ENCODE measurements around the gene HMCN2. TPM values are rescaled to one million over a fixed set of nuclear protein-coding genes. Genes with fewer than 3 reads are reported as not detected.

The HMCN2 gene
- total RNA-seq, 2 experiments from 2014 or later = not detected

GRCh38 chr9:130360672-130361071, 95.1 kb downstream of the HMCN2 start:
- H3K36me3 Mint-ChIP-seq (ENCODE audit: low read depth) = no peaks in the 10 kb centered on the region
- H3K27ac Mint-ChIP-seq = no peak overlapping the region
- no peaks in the 10 kb centered on the region for H3K9me3 Mint-ChIP-seq
- no peak for DNase-seq
- no peaks in the 10 kb centered on the region for H3K4me1 Mint-ChIP-seq
- CTCF ChIA-PET = no interaction called here
- POLR2A ChIA-PET = no interaction called here
- H3K27me3 Mint-ChIP-seq = peaks cover 2% of the 10 kb centered on the region
- H3K4me3 Mint-ChIP-seq = no peak overlapping the region

- no peaks in the 10 kb centered on the region for H3K4me1 Mint-ChIP-seq
- ChIA-PET CTCF (no interaction called here), POLR2A (no interaction called here)
- no peak for DNase-seq
- no peaks in the 10 kb centered on the region for H3K9me3 Mint-ChIP-seq
- peaks cover 2% of the 10 kb centered on the region for H3K27me3 Mint-ChIP-seq
- H3K4me3 Mint-ChIP-seq = no peak overlapping the region
- no peaks in the 10 kb centered on the region for H3K36me3 Mint-ChIP-seq (ENCODE audit: low read depth)
- H3K27ac Mint-ChIP-seq = no peak overlapping the region
These were observed 96.4 kb downstream of the HMCN2 start for GRCh38 chr9:130361873-130362362.

- Mint-ChIP-seq H3K4me1 (no peaks in the 10 kb centered on the region), H3K4me3 (no peak overlapping the region), H3K9me3 (no peaks in the 10 kb centered on the region), H3K27ac (no peak overlapping the region), H3K36me3 (ENCODE audit: low read depth) (no peaks in the 10 kb centered on the region), H3K27me3 (peaks cover 2% of the 10 kb centered on the region)
- ChIA-PET POLR2A (no interaction called here), CTCF (no interaction called here)
- DNase-seq = no peak
These were observed 97.1 kb downstream of the HMCN2 start for GRCh38 chr9:130362691-130363090.

- Mint-ChIP-seq H3K27me3 (peaks cover 2% of the 10 kb centered on the region), H3K9me3 (peaks cover 5% of the 10 kb centered on the region), H3K27ac (no peak overlapping the region), H3K4me3 (no peak overlapping the region), H3K4me1 (peaks cover 3% of the 10 kb centered on the region), H3K36me3 (ENCODE audit: low read depth) (no peaks in the 10 kb centered on the region)
- CTCF ChIA-PET = no interaction called here
- POLR2A ChIA-PET = no interaction called here
- no peak for DNase-seq
These were observed 98.3 kb downstream of the HMCN2 start for GRCh38 chr9:130363755-130364404.

GRCh38 chr9:130364619-130365322, 99.2 kb downstream of the HMCN2 start:
- Mint-ChIP-seq H3K4me3 (no peak overlapping the region), H3K4me1 (peaks cover 3% of the 10 kb centered on the region), H3K27me3 (peaks cover 2% of the 10 kb centered on the region), H3K9me3 (peaks cover 5% of the 10 kb centered on the region), H3K36me3 (ENCODE audit: low read depth) (no peaks in the 10 kb centered on the region), H3K27ac (no peak overlapping the region)
- ChIA-PET POLR2A (no interaction called here), CTCF (interaction anchor here (0.5 kb wide), 1 partner anchor 84 kb away, joined by 4 read pairs; no protein-coding TSS in a partner anchor)
- no peak for DNase-seq

GRCh38 chr9:130365323-130365721, 99.8 kb downstream of the HMCN2 start:
- Mint-ChIP-seq H3K36me3 (ENCODE audit: low read depth) (no peaks in the 10 kb centered on the region), H3K4me1 (peaks cover 3% of the 10 kb centered on the region), H3K9me3 (peaks cover 5% of the 10 kb centered on the region), H3K27ac (no peak overlapping the region), H3K27me3 (peaks cover 2% of the 10 kb centered on the region), H3K4me3 (no peak overlapping the region)
- POLR2A ChIA-PET = no interaction called here
- no peak for DNase-seq
- CTCF ChIA-PET = interaction anchor here (0.5 kb wide), 1 partner anchor 84 kb away, joined by 4 read pairs; no protein-coding TSS in a partner anchor

- no peak overlapping the region for H3K4me3 Mint-ChIP-seq
- CTCF ChIA-PET = no interaction called here
These were observed 100.5 kb downstream of the HMCN2 start for GRCh38 chr9:130366072-130366471.

GRCh38 chr9:130366888-130367550, 101.5 kb downstream of the HMCN2 start:
- no peaks in the 10 kb centered on the region for H3K36me3 Mint-ChIP-seq (ENCODE audit: low read depth)
- POLR2A ChIA-PET = no interaction called here
- CTCF ChIA-PET = no interaction called here
- H3K4me1 Mint-ChIP-seq = peaks cover 3% of the 10 kb centered on the region
- no peak for DNase-seq
- peaks cover 5% of the 10 kb centered on the region for H3K9me3 Mint-ChIP-seq
- peaks cover 2% of the 10 kb centered on the region for H3K27me3 Mint-ChIP-seq
- H3K4me3 Mint-ChIP-seq = no peak overlapping the region
- no peak overlapping the region for H3K27ac Mint-ChIP-seq

More at GRCh38 chr9:130366072-130366471, 100.5 kb downstream of the HMCN2 start:
- H3K27me3 Mint-ChIP-seq = peaks cover 2% of the 10 kb centered on the region
- H3K36me3 Mint-ChIP-seq (ENCODE audit: low read depth) = no peaks in the 10 kb centered on the region
- no peak overlapping the region for H3K27ac Mint-ChIP-seq
- no peak for DNase-seq
- H3K9me3 Mint-ChIP-seq = peaks cover 5% of the 10 kb centered on the region
- POLR2A ChIA-PET = no interaction called here
- H3K4me1 Mint-ChIP-seq = peaks cover 3% of the 10 kb centered on the region

- Mint-ChIP-seq H3K4me1 (peaks cover 3% of the 10 kb centered on the region), H3K36me3 (ENCODE audit: low read depth) (no peaks in the 10 kb centered on the region), H3K9me3 (peaks cover 5% of the 10 kb centered on the region), H3K27me3 (peaks cover 2% of the 10 kb centered on the region), H3K4me3 (no peak overlapping the region), H3K27ac (no peak overlapping the region)
- DNase-seq = no peak
- ChIA-PET CTCF (no interaction called here), POLR2A (no interaction called here)
These were observed 103.1 kb downstream of the HMCN2 start for GRCh38 chr9:130368631-130369103.

- CTCF ChIA-PET = interaction anchor here (0.6 kb wide), 1 partner anchor 25 kb away, joined by 3 read pairs; no protein-coding TSS in a partner anchor
- no peak for DNase-seq
- no peak overlapping the region for H3K4me3 Mint-ChIP-seq
These were observed 104.7 kb downstream of the HMCN2 start for GRCh38 chr9:130370226-130370625.

GRCh38 chr9:130371196-130371966, 105.8 kb downstream of the HMCN2 start:
- CTCF ChIA-PET = no interaction called here
- H3K27ac Mint-ChIP-seq = no peak overlapping the region

More at GRCh38 chr9:130370226-130370625, 104.7 kb downstream of the HMCN2 start:
- Mint-ChIP-seq H3K9me3 (peaks cover 5% of the 10 kb centered on the region), H3K36me3 (ENCODE audit: low read depth) (no peaks in the 10 kb centered on the region), H3K4me1 (peaks cover 3% of the 10 kb centered on the region), H3K27ac (no peak overlapping the region), H3K27me3 (no peaks in the 10 kb centered on the region)
- POLR2A ChIA-PET = no interaction called here

GRCh38 chr9:130372057-130372456, 106.5 kb downstream of the HMCN2 start:
- no peak overlapping the region for H3K27ac Mint-ChIP-seq
- peaks cover 5% of the 10 kb centered on the region for H3K9me3 Mint-ChIP-seq
- ChIA-PET CTCF (no interaction called here), POLR2A (no interaction called here)
- no peak overlapping the region for H3K4me3 Mint-ChIP-seq
- H3K27me3 Mint-ChIP-seq = no peaks in the 10 kb centered on the region
- H3K4me1 Mint-ChIP-seq = peaks cover 3% of the 10 kb centered on the region
- no peak for DNase-seq
- no peaks in the 10 kb centered on the region for H3K36me3 Mint-ChIP-seq (ENCODE audit: low read depth)

More at GRCh38 chr9:130371196-130371966, 105.8 kb downstream of the HMCN2 start:
- POLR2A ChIA-PET = no interaction called here
- no peaks in the 10 kb centered on the region for H3K27me3 Mint-ChIP-seq
- H3K4me1 Mint-ChIP-seq = peaks cover 3% of the 10 kb centered on the region
- H3K4me3 Mint-ChIP-seq = no peak overlapping the region
- H3K9me3 Mint-ChIP-seq = peaks cover 5% of the 10 kb centered on the region
- DNase-seq = no peak
- no peaks in the 10 kb centered on the region for H3K36me3 Mint-ChIP-seq (ENCODE audit: low read depth)

Measured in activated CD4-positive, alpha-beta T cell treated with anti-CD3 and anti-CD28 coated beads, Interleukin-2, amount 10 ng/mL, durations not matched to agents 7 days and 5 days (primary cell).